SJCRH30 (cell line): ENCODE results near the gene VCAM1. TPM values are rescaled to one million over a fixed set of nuclear protein-coding genes. Genes with fewer than 3 reads are reported as not detected.

Source experiments
- DNase-seq, 2 experiments: peaks; one replicate each; pipeline ENCODE4 v3.0.0-alpha.2; 2015 to 2020
- H3K27ac ChIP-seq: fragments of 250-450 bp; sonication (Bioruptor Pico); 2 replicates; pipeline ENCODE4 v1.5.1; 2020; ENCODE audit warnings: mild to moderate bottlenecking, moderate library complexity
- H3K27me3 ChIP-seq: fragments of 250-450 bp; sonication (Bioruptor Pico); 2 replicates; pipeline ENCODE4 v1.5.1; 2020; ENCODE audit warnings: mild to moderate bottlenecking, moderate library complexity
- H3K36me3 ChIP-seq: fragments of 250-450 bp; sonication (Bioruptor Pico); 2 replicates; pipeline ENCODE4 v1.5.1; 2020; ENCODE audit warnings: mild to moderate bottlenecking, moderate library complexity
- H3K4me1 ChIP-seq: fragments of 250-450 bp; sonication (Bioruptor Pico); 2 replicates; pipeline ENCODE4 v1.5.1; 2020; ENCODE audit warnings: mild to moderate bottlenecking, moderate library complexity
- H3K4me3 ChIP-seq: fragments of 250-450 bp; sonication (Bioruptor Pico); 2 replicates; pipeline ENCODE4 v1.5.1; 2020; ENCODE audit warnings: mild to moderate bottlenecking, moderate library complexity
- H3K9me3 ChIP-seq: fragments of 250-450 bp; sonication (Bioruptor Pico); replicated peaks from 2 replicates; pipeline ENCODE4 v1.5.1; 2020; ENCODE audit warnings: mild to moderate bottlenecking, moderate library complexity
- total RNA-seq: library from RNA; depleted of rRNA; stranded (reverse); fragments of >200 nt; shearing (Covaris generic); gene quantifications from 2 replicates; pipeline ENCODE4 v1.2.3, GENCODE V29; 2014

The VCAM1 gene
- total RNA-seq, 1 experiment from 2014 or later = not detected

DNA sequence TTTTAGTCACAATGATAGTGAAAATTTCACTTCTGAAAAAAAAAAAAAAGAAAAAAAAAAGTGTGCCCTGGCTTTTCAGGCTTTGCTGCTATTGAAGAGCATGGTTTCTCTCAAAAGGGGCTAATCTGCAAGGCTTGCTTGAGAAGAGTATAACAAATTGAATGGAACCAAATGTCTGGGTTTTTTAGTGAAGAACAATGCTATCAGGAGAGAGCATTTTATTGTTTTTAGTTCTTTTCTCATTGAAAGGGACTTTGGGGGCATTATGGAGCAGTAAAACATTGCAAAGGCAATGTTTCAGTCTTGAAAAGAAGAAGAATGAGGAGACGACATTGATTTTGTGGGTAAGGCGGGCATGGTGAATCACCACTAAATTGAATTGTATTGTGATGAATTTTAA, 28.2 kb downstream of the VCAM1 start:
- no peak overlapping the region for H3K27ac ChIP-seq
- no peak overlapping the region for H3K4me3 ChIP-seq
- no peak for DNase-seq
- H3K27me3 ChIP-seq = no peaks in the 10 kb centered on the region
- no peaks in the 10 kb centered on the region for H3K36me3 ChIP-seq
- H3K4me1 ChIP-seq = no peaks in the 10 kb centered on the region
- no peaks in the 10 kb centered on the region for H3K9me3 ChIP-seq

- H3K4me1 ChIP-seq = no peaks in the 10 kb centered on the region
- H3K4me3 ChIP-seq = no peak overlapping the region
- H3K27me3 ChIP-seq = no peaks in the 10 kb centered on the region
- H3K9me3 ChIP-seq = no peaks in the 10 kb centered on the region; the same call in 1 of the 2 replicates
- DNase-seq = no peak
- H3K36me3 ChIP-seq = no peaks in the 10 kb centered on the region
- H3K27ac ChIP-seq = no peak overlapping the region
Observed at GRCh38 chr1:100750005-100750885, 30.7 kb downstream of the VCAM1 start.

GRCh38 chr1:100752791-100753190, 33.2 kb downstream of the VCAM1 start:
- Histone ChIP-seq H3K4me3 (no peak overlapping the region), H3K27ac (no peak overlapping the region), H3K27me3 (no peaks in the 10 kb centered on the region), H3K36me3 (no peaks in the 10 kb centered on the region), H3K9me3 (no peaks in the 10 kb centered on the region; the same call in 1 of the 2 replicates), H3K4me1 (no peaks in the 10 kb centered on the region)
- DNase-seq = no peak

DNA sequence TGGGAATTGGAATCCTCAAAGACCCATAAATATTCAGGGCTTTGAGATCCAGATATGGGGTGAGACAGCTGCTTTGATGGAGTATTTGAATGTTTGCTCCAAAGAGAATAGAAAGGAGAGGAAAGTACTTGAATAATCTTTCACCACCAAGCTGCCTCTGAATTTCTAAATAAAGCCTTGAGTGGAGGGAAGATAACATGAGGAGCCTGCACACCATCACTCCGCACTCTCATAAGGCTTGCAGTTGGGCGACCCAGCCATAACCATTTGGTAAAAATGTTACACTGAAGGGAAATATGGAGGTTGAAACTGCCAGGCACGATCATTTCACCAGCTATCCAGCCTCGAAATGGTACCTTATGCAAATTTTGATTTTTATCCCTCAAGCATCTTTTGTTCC, 38.4 kb downstream of the VCAM1 start:
- H3K4me3 ChIP-seq = no peak overlapping the region
- no peak for DNase-seq
- H3K27ac ChIP-seq = no peak overlapping the region
- H3K36me3 ChIP-seq = no peaks in the 10 kb centered on the region
- H3K9me3 ChIP-seq = no peaks in the 10 kb centered on the region; the same call in 1 of the 2 replicates
- peaks cover 13% of the 10 kb centered on the region for H3K4me1 ChIP-seq
- no peaks in the 10 kb centered on the region for H3K27me3 ChIP-seq

DNA sequence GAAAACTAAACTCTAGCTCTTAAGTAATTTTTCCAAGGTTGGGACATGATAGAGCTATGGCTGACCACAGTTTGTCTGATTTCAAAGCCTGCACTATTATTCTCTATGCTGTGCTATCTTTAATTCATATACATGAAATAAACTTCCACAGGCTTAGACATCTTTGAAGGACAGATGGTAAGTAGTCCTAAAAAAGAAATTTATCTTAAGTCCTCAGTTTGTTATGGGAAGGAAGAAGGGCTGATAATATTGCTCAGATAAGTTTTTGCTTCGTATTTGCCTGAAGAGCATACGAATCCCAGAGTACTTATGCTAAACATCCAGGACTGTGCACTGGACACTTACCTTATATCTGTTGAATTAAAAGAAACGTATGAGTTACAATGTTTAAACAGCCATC, 39.6 kb downstream of the VCAM1 start:
- no peak for DNase-seq
- Histone ChIP-seq H3K27me3 (no peaks in the 10 kb centered on the region), H3K4me1 (peaks cover 13% of the 10 kb centered on the region), H3K9me3 (no peaks in the 10 kb centered on the region), H3K4me3 (no peak overlapping the region), H3K27ac (no peak overlapping the region), H3K36me3 (no peaks in the 10 kb centered on the region)

GRCh38 chr1:100760511-100760910, 41.0 kb downstream of the VCAM1 start:
- Histone ChIP-seq H3K27me3 (no peaks in the 10 kb centered on the region), H3K4me1 (peaks cover 13% of the 10 kb centered on the region), H3K4me3 (no peak overlapping the region), H3K27ac (peak overlapping the region; percentile 62), H3K9me3 (no peaks in the 10 kb centered on the region), H3K36me3 (no peaks in the 10 kb centered on the region)
- DNase-seq = peak; percentile 47 to 74

DNA sequence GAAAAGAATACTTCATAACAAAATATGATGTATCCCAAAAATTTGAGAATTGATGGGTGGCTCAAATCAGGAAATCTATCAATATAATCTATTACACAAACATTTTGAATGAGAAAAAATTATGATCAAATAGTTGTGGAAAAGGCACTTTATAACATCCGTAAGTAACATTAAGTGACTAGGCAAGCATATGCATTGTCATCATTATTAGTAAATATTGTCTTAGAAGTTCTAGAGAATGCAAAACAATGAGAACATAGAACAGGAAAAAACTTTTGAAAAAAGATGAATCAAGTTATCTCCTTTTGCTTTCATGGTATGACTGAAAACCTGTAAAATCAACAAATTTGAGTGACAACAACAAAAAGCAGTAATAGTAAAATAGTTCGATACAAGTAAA, 42.9 kb downstream of the VCAM1 start:
- no peaks in the 10 kb centered on the region for H3K36me3 ChIP-seq
- H3K9me3 ChIP-seq = no peaks in the 10 kb centered on the region
- peaks cover 13% of the 10 kb centered on the region for H3K4me1 ChIP-seq
- H3K4me3 ChIP-seq = no peak overlapping the region
- H3K27me3 ChIP-seq = no peaks in the 10 kb centered on the region
- no peak for DNase-seq
- no peak overlapping the region for H3K27ac ChIP-seq

DNA sequence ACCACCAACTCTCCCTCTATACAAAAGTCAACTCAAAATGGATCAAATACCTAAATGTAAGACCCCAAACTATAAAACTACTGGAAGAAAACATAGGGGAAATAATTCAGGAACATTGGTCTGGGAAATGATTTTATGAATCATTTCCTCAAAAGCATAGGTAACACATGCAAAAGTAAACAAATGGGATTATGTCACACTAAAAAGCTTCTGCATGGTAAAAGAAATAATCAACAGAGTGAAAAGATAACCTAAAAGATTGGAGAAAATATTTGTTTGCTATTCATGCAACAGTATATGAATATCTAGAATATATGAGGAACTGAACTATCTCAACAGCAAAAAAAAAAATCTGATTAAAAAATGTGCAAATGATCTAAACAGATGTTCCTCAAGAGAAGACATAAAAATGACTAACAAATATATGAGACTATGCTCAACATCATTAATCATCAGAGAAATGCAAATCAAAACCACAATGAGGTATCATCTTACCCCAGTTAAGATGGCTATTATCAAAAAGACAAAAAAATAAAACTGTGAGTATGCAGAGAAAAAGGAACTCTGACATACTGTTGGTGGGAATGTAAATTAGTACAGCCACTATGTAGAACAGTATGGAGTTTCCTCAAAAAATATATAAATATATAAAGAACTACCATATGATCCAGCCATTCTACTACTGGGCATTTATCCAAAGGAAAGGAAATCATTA, 47.8 kb downstream of the VCAM1 start:
- Histone ChIP-seq H3K27me3 (no peaks in the 10 kb centered on the region), H3K36me3 (no peaks in the 10 kb centered on the region), H3K4me3 (no peak overlapping the region), H3K4me1 (no peaks in the 10 kb centered on the region; the same call in 1 of the 2 replicates), H3K27ac (no peak overlapping the region), H3K9me3 (no peaks in the 10 kb centered on the region)
- DNase-seq = no peak

GRCh38 chr1:100769323-100769722, 49.8 kb downstream of the VCAM1 start:
- H3K27ac ChIP-seq = no peak overlapping the region
- no peaks in the 10 kb centered on the region; the same call in 1 of the 2 replicates for H3K4me1 ChIP-seq
- H3K4me3 ChIP-seq = no peak overlapping the region
- no peaks in the 10 kb centered on the region for H3K36me3 ChIP-seq
- DNase-seq = no peak
- no peaks in the 10 kb centered on the region for H3K27me3 ChIP-seq
- no peaks in the 10 kb centered on the region for H3K9me3 ChIP-seq

DNA sequence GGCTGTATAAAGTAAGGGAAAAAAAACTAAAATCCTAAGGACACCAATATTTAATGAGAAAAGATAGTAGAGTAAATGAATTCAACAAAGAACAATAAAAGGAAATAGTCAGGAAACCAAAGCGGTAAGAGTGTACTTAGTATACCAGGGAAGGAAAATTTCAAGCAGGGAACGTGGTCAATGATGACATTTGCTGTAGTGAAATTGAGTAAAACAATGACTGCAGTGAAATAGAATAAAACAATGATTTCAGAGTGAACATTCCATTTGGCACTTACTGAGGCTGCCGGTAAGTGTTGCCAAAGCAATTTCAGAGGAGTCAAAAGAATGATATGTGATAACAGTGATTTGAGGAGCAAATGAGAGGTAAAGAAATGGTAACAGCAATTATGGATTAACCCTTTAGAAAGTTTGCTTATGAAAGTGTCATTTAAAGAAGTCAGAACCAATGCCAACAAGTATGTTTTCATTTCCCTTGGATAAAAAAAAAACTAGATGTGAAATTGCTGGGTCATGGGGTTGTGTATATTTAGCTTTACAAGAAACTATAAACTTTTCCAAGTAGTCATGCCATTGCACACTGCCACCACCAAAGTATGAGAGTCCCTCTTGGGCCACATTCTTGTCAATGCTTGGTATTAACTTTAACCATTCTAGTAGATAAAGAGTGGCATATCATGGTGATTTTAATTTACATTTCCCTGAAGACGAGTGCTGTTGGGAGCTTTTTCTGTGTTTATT, 50.5 kb downstream of the VCAM1 start:
- Histone ChIP-seq H3K36me3 (no peaks in the 10 kb centered on the region), H3K27me3 (no peaks in the 10 kb centered on the region), H3K9me3 (no peaks in the 10 kb centered on the region), H3K4me1 (no peaks in the 10 kb centered on the region; the same call in 1 of the 2 replicates), H3K4me3 (no peak overlapping the region), H3K27ac (no peak overlapping the region)
- no peak for DNase-seq

GRCh38 chr1:100773444-100773843, 53.9 kb downstream of the VCAM1 start:
- Histone ChIP-seq H3K27ac (no peak overlapping the region), H3K9me3 (no peaks in the 10 kb centered on the region), H3K36me3 (no peaks in the 10 kb centered on the region), H3K4me3 (no peak overlapping the region), H3K4me1 (no peaks in the 10 kb centered on the region), H3K27me3 (no peaks in the 10 kb centered on the region)
- no peak for DNase-seq

DNA sequence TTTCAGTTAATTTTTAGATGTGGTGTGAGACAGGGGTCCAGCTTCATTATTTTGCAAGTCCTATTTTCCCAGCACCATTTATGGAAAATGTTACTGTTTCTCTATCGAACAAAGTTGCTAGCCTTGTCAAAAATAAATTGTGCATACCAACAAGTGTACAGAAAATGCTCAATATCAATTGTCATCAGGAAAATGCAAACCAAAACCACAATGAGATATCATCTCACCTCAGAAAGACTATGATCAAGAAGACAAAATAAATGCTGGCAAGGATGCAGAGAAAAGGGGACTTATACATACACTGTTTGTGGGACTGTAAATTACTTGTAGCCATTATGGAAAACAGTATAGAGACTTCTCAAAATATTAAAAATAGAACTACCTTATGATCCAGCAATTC, 54.8 kb downstream of the VCAM1 start:
- DNase-seq = no peak
- H3K4me1 ChIP-seq = no peaks in the 10 kb centered on the region
- H3K4me3 ChIP-seq = no peak overlapping the region
- H3K27ac ChIP-seq = no peak overlapping the region
- no peaks in the 10 kb centered on the region for H3K27me3 ChIP-seq
- H3K9me3 ChIP-seq = no peaks in the 10 kb centered on the region
- no peaks in the 10 kb centered on the region for H3K36me3 ChIP-seq

DNA sequence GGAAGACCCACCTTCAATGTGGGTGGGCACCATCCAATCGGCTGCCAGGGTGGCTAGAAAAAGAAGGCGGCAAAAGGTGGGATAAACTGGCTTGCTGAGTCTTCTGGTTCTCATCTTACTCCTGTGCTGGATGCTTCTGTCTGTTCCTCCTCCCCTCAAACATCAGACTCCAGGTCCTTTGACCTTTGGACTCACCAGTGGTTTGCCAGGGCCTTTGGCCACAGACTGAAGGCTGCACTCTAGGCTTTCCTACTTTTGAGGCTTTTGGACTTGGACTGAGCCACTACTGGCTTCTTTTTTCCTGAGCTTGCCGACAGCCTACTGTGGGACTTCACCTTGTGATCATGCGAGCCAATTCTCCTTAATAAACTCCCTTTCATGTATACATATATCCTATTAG, 55.9 kb downstream of the VCAM1 start:
- H3K4me1 ChIP-seq = no peaks in the 10 kb centered on the region
- H3K27me3 ChIP-seq = no peaks in the 10 kb centered on the region
- H3K4me3 ChIP-seq = no peak overlapping the region
- no peak overlapping the region for H3K27ac ChIP-seq
- DNase-seq = no peak
- no peaks in the 10 kb centered on the region for H3K36me3 ChIP-seq
- no peaks in the 10 kb centered on the region for H3K9me3 ChIP-seq

GRCh38 chr1:100778748-100779147, 59.2 kb downstream of the VCAM1 start:
- Histone ChIP-seq H3K27me3 (no peaks in the 10 kb centered on the region), H3K4me3 (no peak overlapping the region), H3K9me3 (no peaks in the 10 kb centered on the region), H3K36me3 (no peaks in the 10 kb centered on the region), H3K4me1 (no peaks in the 10 kb centered on the region), H3K27ac (no peak overlapping the region)
- no peak for DNase-seq

- no peaks in the 10 kb centered on the region for H3K9me3 ChIP-seq
- H3K4me1 ChIP-seq = no peaks in the 10 kb centered on the region; the same call in 1 of the 2 replicates
- no peak overlapping the region for H3K4me3 ChIP-seq
- DNase-seq = no peak
- no peaks in the 10 kb centered on the region for H3K27me3 ChIP-seq
- no peak overlapping the region for H3K27ac ChIP-seq
- H3K36me3 ChIP-seq = no peaks in the 10 kb centered on the region
Observed at GRCh38 chr1:100780814-100781213, 61.3 kb downstream of the VCAM1 start.
